ENCODE measurements around the gene GNAZ. TPM values are rescaled to one million over a fixed set of nuclear protein-coding genes. Genes with fewer than 3 reads are reported as not detected.

Gene GNAZ
- total and polyA plus RNA-seq, 12 donors, result 1.3 to 4.2 (median 2.3) TPM

DNA sequence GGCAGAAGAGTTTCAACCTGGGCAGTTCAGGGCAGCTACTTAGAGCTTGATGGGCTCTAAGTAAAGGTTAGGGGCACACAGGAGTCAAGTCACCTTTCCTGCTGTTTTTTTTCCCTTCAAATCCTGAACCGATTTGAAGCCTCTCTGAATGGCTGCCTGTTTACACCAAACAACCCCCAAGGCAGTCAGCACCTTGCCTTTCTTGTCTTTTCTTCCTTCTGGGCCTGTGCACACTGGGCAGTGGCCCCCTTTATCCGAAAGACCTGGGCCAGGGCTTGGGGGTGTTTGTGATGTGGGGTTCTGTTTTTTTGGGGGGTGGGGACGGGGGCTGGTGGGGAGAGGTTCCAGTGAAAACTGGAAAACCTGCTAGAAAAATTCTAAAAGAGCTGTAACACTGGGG is 67.1 kb downstream of the GNAZ start:
- ATAC-seq, result no peak
- no peaks in the 10 kb centered on the region for H3K27me3 ChIP-seq
- TF ChIP-seq, protein P1, sequence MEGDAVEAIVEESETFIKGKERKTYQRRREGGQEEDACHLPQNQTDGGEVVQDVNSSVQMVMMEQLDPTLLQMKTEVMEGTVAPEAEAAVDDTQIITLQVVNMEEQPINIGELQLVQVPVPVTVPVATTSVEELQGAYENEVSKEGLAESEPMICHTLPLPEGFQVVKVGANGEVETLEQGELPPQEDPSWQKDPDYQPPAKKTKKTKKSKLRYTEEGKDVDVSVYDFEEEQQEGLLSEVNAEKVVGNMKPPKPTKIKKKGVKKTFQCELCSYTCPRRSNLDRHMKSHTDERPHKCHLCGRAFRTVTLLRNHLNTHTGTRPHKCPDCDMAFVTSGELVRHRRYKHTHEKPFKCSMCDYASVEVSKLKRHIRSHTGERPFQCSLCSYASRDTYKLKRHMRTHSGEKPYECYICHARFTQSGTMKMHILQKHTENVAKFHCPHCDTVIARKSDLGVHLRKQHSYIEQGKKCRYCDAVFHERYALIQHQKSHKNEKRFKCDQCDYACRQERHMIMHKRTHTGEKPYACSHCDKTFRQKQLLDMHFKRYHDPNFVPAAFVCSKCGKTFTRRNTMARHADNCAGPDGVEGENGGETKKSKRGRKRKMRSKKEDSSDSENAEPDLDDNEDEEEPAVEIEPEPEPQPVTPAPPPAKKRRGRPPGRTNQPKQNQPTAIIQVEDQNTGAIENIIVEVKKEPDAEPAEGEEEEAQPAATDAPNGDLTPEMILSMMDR (IDR thresholded peaks at IDR 0.05), result no peak
- DNase-seq, result no peak
- H3K36me3 ChIP-seq, result no peaks in the 10 kb centered on the region
- WGBS, 2 donors, result 61 to 74% methylated on average over 3 of the region's 3 CpGs
- peak overlapping the region in 2 of 10 donors; percentile 22 to 75 for H3K27ac ChIP-seq
- H3K4me3 ChIP-seq, result no peak overlapping the region
- peaks cover 0 to 39% (median 16%) of the 10 kb centered on the region in 9 donors for H3K4me1 ChIP-seq
- no peaks in the 10 kb centered on the region for H3K9me3 ChIP-seq
- intact Hi-C loops (cut with DNase I), result no loop called here

DNA sequence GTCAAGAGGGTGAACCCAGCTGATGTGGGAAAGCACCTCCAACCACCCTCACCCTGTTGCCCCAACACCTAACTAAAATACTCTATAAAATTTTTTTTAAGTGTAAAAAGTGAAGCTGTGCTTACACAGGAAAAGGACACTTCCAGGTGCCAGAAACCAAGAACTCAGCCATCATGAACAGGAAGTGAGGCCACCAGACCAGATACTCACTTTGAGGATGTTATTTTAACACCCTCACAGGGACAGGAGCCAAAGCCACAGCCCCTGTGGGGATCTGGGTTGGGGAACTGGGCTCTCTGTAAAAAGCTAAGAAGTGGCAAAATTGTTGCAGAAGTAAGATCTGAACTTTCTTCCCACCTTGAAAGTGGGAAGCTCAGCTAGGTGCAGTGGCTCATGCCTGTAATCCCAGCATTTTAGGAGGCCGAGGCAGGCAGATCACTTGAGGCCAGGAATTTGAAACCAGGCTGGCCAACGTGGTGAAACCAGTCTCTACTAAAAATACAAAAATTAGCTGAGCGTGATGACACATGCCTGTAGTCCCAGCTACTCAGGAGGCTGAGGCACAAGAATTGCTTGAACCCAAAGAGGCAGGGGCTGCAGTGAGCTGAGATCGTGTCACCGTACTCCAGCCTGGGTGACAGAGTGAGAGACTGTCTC is 67.7 kb downstream of the GNAZ start:
- intact Hi-C loops (cut with DNase I), result no loop called here
- ATAC-seq, result peak in 1 of 8 donors; percentile 21
- TF ChIP-seq, protein P1 (IDR thresholded peaks at IDR 0.05), result no peak
- Histone ChIP-seq H3K4me3 (no peak overlapping the region), H3K27me3 (no peaks in the 10 kb centered on the region), H3K4me1 (peaks cover 0 to 43% (median 18%) of the 10 kb centered on the region in 9 donors), H3K9me3 (no peaks in the 10 kb centered on the region), H3K27ac (peak overlapping the region in 2 of 10 donors; percentile 22 to 75), H3K36me3 (no peaks in the 10 kb centered on the region)
- DNase-seq, result peak in 1 of 2 donors; percentile 23
- 67 to 78% methylated on average over 5 of the region's 5 CpGs for WGBS, 2 donors

DNA sequence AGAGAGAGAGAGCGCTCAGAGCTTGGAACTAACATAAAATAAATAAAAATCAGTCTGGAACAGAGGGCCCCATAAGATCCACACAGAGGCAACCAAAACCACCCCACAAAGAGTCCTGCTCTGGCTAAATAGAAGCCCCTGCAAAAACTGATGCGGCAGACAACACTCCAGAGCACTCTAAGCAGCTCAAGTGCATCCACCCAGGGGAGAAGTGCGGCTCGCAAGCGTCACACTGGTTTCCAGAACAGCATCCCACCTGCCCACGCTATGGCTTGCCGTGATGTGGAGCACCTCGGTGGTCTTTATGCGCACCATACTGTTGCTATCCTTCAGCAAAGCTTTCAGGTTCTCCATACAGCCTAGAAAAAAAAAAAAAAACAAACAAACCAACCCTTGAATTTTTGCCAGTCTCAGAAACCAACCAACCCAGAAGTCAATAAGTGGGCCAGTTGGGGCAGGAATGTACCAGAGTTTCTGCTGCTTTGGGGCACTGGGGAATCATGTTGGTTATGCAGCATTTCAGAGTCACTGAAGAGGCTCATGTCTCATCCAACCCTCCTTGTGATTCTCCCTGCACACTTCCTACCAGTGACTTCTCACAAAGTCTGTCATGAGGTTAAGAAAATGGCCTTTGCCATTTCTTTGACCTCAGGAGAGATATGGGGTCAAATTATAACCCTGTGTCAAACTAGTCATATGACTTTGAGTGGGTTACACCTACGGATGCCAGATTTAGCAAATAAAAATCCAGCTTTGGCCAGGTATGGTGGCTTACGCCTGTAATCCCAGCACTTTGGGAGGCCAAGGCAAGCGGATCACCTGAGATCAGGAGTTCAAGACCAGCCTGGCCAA is 68.5 kb downstream of the GNAZ start:
- no peaks in the 10 kb centered on the region for H3K9me3 ChIP-seq
- TF ChIP-seq, protein P1 (IDR thresholded peaks at IDR 0.05), result no peak
- ATAC-seq, result no peak
- no peak overlapping the region for H3K4me3 ChIP-seq
- intact Hi-C loops (cut with DNase I), result no loop called here
- H3K4me1 ChIP-seq, result peaks cover 0 to 43% (median 18%) of the 10 kb centered on the region in 9 donors
- H3K27me3 ChIP-seq, result peaks cover 0 to 6% (median 0%) of the 10 kb centered on the region in 7 donors
- peak overlapping the region in 1 of 10 donors; percentile 75 for H3K27ac ChIP-seq
- no peaks in the 10 kb centered on the region for H3K36me3 ChIP-seq
- DNase-seq, result no peak
- WGBS, 2 donors, result 95 to 96% methylated on average over 12 of the region's 12 CpGs

DNA sequence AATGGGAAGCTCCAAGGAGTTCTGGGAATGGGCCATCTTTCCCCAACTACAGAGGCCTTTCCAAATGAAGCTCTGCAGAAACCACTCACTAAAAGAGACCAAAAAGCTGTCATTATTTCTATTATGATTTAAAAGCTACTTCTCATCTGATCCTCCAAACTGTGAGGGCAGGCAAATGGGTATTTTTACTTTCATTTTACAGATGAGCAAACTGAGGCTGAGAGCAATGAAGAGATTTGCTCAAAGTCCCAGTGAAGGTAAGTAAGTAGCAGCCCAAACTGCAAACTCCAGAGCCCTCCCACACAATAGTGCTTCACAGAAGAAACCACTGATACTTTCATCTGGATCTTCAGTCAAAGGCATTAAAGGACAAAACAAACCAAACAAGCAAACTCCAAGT is 70.1 kb downstream of the GNAZ start:
- H3K4me1 ChIP-seq, result peaks cover 0 to 55% (median 28%) of the 10 kb centered on the region in 9 donors
- no peak overlapping the region for H3K27ac ChIP-seq
- no peak overlapping the region for H3K4me3 ChIP-seq
- no peaks in the 10 kb centered on the region for H3K9me3 ChIP-seq
- intact Hi-C loops (cut with DNase I), result no loop called here
- H3K27me3 ChIP-seq, result peaks cover 0 to 8% (median 0%) of the 10 kb centered on the region in 7 donors
- H3K36me3 ChIP-seq, result no peaks in the 10 kb centered on the region
- DNase-seq (no peak), ATAC-seq (no peak)
- TF ChIP-seq, protein P1 (IDR thresholded peaks at IDR 0.05), result no peak
